Stimulated activated CD8-positive, alpha-beta memory T cell treated with anti-CD3 and anti-CD28 coated beads, Interleukin-12 subunit alpha, Interleukin-12 subunit beta, amount 100 ng/mL, for 1 hour (primary cell): Measurements from ENCODE around the gene B3GLCT.
"Not testable (repeated sequence)": the region's sequence is repeated elsewhere in the genome, so short reads cannot be mapped to it uniquely, and the experiment has no call there.

ENCODE experiments used
- DNase-seq: peaks from one replicate; pipeline ENCODE4 v3.0.0-alpha.2; 2020; ENCODE audit warnings: low read depth

The B3GLCT gene

GRCh38 chr13:31184451-31184850 lies 15.3 kb upstream of the B3GLCT start:
- DNase-seq, result no peak

- DNase-seq, result no peak
Measured at GRCh38 chr13:31184981-31185645, 14.7 kb upstream of the B3GLCT start.

GRCh38 chr13:31191748-31192147 lies 8.0 kb upstream of the B3GLCT start:
- DNase-seq, result no peak

GRCh38 chr13:31192306-31192705 lies 7.5 kb upstream of the B3GLCT start:
- DNase-seq, result no peak

- no peak for DNase-seq
Measured at GRCh38 chr13:31195616-31196015, 4.2 kb upstream of the B3GLCT start.

- DNase-seq, result no peak
Measured at GRCh38 chr13:31196992-31197391, 2.8 kb upstream of the B3GLCT start.

- no peak for DNase-seq
Measured at GRCh38 chr13:31198519-31198918, 1.3 kb upstream of the B3GLCT start.

- DNase-seq, result no peak
Measured at GRCh38 chr13:31199527-31199848, 287 bp upstream of the B3GLCT start.

GRCh38 chr13:31200637-31200971 lies 829 bp downstream of the B3GLCT start:
- peak; percentile 23 for DNase-seq

GRCh38 chr13:31201341-31202031 lies 1.7 kb downstream of the B3GLCT start:
- DNase-seq, result no peak

GRCh38 chr13:31204592-31204991 lies 4.8 kb downstream of the B3GLCT start:
- DNase-seq, result no peak

- DNase-seq, result no peak
Measured at GRCh38 chr13:31207661-31208552, 8.1 kb downstream of the B3GLCT start.

GRCh38 chr13:31208559-31209122 lies 8.9 kb downstream of the B3GLCT start:
- DNase-seq, result no peak

- no peak for DNase-seq
Measured at GRCh38 chr13:31209172-31209840, 9.5 kb downstream of the B3GLCT start.

GRCh38 chr13:31209841-31210210 lies 10.1 kb downstream of the B3GLCT start:
- no peak for DNase-seq

- DNase-seq, result no peak
Measured at GRCh38 chr13:31213651-31214289, 14.0 kb downstream of the B3GLCT start.

GRCh38 chr13:31214435-31214834 lies 14.7 kb downstream of the B3GLCT start:
- DNase-seq, result no peak

GRCh38 chr13:31216916-31217315 lies 17.1 kb downstream of the B3GLCT start:
- not testable (repeated sequence) for DNase-seq

- no peak for DNase-seq
Measured at GRCh38 chr13:31219909-31220598, 20.3 kb downstream of the B3GLCT start.

- no peak for DNase-seq
Measured at GRCh38 chr13:31221057-31221456, 21.3 kb downstream of the B3GLCT start.

GRCh38 chr13:31223215-31223614 lies 23.4 kb downstream of the B3GLCT start:
- no peak for DNase-seq
